Kidney epithelial cell (primary cell): ENCODE data around the gene LAMA4. TPM values are rescaled to one million over a fixed set of nuclear protein-coding genes. Genes with fewer than 3 reads are reported as not detected.

Experiments used
- DNase-seq: peaks from one replicate; pipeline ENCODE4 v3.0.0-alpha.2; 2010; ENCODE audit warnings: low read depth
- H3K27me3 ChIP-seq: 2 replicates; pipeline ENCODE4 v1.6.0; 2011; ENCODE audit warnings: low read length; ENCODE audit not compliant: control insufficient read depth, insufficient read depth
- H3K36me3 ChIP-seq: 2 replicates; pipeline ENCODE4 v1.5.1; 2011; ENCODE audit warnings: low read length; ENCODE audit not compliant: control insufficient read depth, insufficient read depth
- H3K4me3 ChIP-seq: 2 replicates; pipeline ENCODE4 v1.5.1; 2011; ENCODE audit warnings: low read depth, mild to moderate bottlenecking, control low read depth, low read length
- CTCF ChIP-seq: IDR thresholded peaks from 2 replicates; pipeline ENCODE4 v1.5.1; 2011; ENCODE audit warnings: mild to moderate bottlenecking, moderate library complexity, low read length, control low read depth, inconsistent platforms; ENCODE audit not compliant: insufficient read depth, poor library complexity, severe bottlenecking
- total RNA-seq: library from RNA; depleted of rRNA; stranded (reverse); fragments of >200 nt; gene quantifications from 2 replicates; pipeline ENCODE4 v1.2.3, GENCODE V29; 2015

The LAMA4 gene
- total RNA-seq, 1 donor from 2014 or later, result 5.6 TPM

- Histone ChIP-seq H3K4me3 (no peak overlapping the region), H3K36me3 (no peaks in the 10 kb centered on the region), H3K27me3 (no peaks in the 10 kb centered on the region)
- peak; percentile 62 for DNase-seq
- peak; percentile 44 for TF ChIP-seq CTCF
These were observed 27.7 kb upstream of the LAMA4 start for GRCh38 chr6:112281821-112282615.

DNA sequence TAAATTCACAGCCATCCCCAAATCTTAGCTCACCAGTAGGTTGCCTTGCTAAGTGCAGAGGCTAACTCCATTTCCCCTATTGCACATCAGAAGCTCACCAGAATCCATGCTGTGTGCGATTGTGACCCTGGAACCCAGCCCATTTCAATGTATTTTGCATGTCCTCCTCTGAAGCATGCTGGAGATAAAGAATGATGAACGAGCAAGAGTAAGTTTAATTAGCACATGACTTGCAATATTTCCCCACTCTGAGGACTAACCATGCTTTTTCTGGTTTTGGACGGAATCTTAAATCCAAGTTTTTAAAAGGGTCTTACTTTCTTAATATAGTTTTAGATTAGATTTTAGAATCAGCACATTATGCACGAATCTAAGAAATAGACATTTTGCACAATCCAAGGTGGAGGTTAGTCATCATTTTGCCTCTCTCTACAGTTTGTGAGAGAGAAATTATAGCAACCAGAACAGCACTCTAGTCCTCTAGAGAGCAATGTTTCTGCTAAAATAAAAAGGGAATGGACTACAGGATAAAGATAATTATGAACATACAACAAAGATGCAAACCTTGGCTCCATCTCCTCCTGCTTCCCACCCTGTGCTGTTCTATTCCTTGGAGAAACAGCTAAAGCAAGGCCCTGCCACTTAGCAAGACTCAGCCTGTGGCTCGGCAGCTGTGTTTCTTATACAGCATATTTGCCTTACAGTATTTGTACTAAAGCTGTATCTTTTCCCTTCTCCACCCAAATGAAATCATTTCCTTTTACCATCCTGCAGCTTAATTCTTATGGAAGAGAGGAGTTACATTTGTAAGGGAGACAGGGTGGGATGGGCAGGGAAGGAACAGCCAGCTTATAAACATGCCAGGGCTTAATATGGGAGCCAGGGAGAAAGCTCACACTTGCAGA lies 24.9 kb upstream of the LAMA4 start:
- H3K36me3 ChIP-seq, result no peaks in the 10 kb centered on the region
- no peak for DNase-seq

DNA sequence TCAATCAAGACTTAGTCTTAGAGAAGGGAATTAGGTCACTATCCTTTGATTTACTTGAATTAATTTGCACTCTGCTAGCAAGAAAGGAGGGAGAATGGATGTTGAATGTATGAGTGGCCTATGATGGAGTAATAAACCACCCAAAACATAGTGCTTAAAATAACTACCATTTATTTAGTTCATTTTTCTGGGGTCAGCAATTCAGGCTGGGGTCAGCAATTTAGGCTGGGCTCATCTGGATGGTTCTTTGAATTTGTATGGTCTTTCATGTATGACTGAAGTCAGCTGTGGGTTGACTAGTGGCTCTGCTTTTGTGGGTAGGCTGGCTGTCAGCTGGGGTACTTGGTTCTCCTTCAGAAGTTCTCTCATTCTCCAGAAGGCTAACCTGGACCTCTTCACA lies 21.0 kb upstream of the LAMA4 start:
- Histone ChIP-seq H3K27me3 (no peaks in the 10 kb centered on the region), H3K4me3 (no peak overlapping the region), H3K36me3 (no peaks in the 10 kb centered on the region)
- no peak for TF ChIP-seq CTCF
- no peak for DNase-seq

More for the DNA sequence above, 24.9 kb upstream of the LAMA4 start:
- Histone ChIP-seq H3K27me3 (no peaks in the 10 kb centered on the region), H3K4me3 (no peak overlapping the region)
- no peak for TF ChIP-seq CTCF

- Histone ChIP-seq H3K36me3 (no peaks in the 10 kb centered on the region), H3K27me3 (no peaks in the 10 kb centered on the region), H3K4me3 (no peak overlapping the region)
- DNase-seq, result no peak
- TF ChIP-seq CTCF, result no peak
These were observed 20.4 kb upstream of the LAMA4 start for GRCh38 chr6:112274774-112275173.

DNA sequence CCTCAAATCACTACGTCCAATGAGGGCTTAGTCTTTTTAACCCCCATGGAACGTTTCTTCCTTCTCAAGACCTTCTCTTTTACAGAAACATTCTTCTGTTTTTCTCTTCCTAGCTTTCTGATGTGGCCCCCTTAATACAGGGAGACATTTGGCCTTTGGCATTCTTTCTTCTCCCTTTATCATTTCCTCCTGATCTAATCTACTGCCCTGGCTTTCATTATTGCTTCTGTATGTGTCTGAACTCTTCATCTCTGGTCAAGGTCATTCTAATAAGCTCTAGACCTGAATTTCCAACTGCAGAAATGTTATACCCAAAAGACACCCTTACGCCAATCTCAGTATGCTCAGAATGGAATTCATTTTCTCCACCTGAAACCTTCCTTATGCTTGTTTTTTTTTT lies 18.4 kb upstream of the LAMA4 start:
- no peaks in the 10 kb centered on the region for H3K36me3 ChIP-seq
- no peak for DNase-seq
- H3K27me3 ChIP-seq, result no peaks in the 10 kb centered on the region
- no peak overlapping the region for H3K4me3 ChIP-seq
- TF ChIP-seq CTCF, result no peak
